ENCODE data around the gene ERBB2. TPM values are rescaled to one million over a fixed set of nuclear protein-coding genes. Genes with fewer than 3 reads are reported as not detected.

The ERBB2 gene
- total RNA-seq, 1 experiment from 2014 or later, result 4,830 TPM

- CTCF ChIA-PET, result interaction anchor here (0.6 to 161.2 kb wide), 50 partner anchors 33 to 846 kb away, joined by 3 to 42089 read pairs (median 8); partner anchors contain the start of genes CDK12, ERBB2, GRB7 and GSDMA
- BruUV-seq (replicated peaks), result no TSS peak
- intact Hi-C loops (cut with micrococcal nuclease; ENCODE audit: unreplicated experiment), result loop anchor here (1.0 to 5.0 kb wide), 5 partner anchors 16 to 129 kb away; partner anchors contain the start of genes ERBB2 and STARD3
Measured at GRCh38 chr17:39653316-39653661, 46.6 kb upstream of the ERBB2 start.

GRCh38 chr17:39653662-39654331 is 46.1 kb upstream of the ERBB2 start:
- DNase-seq, result peak; percentile 100
- Mint-ChIP-seq H3K4me3 (ENCODE audit: low read depth, unreplicated experiment) (no peak overlapping the region), H3K9me3 (ENCODE audit: low read depth, unreplicated experiment) (no peaks in the 10 kb centered on the region), H3K27ac (ENCODE audit: unreplicated experiment) (no peak overlapping the region), H3K36me3 (ENCODE audit: insufficient read depth, unreplicated experiment) (peaks cover 57% of the 10 kb centered on the region), H3K27me3 (ENCODE audit: unreplicated experiment) (no peaks in the 10 kb centered on the region), H3K4me1 (ENCODE audit: low read depth, unreplicated experiment) (peaks cover 23% of the 10 kb centered on the region)
- intact Hi-C loops (cut with micrococcal nuclease; ENCODE audit: unreplicated experiment), result loop anchor here (1.0 to 5.0 kb wide), 7 partner anchors 15 to 129 kb away; partner anchors contain the start of genes ERBB2, PNMT and STARD3
- no peak for TF ChIP-seq CTCF (IDR thresholded peaks at IDR 0.05; ENCODE audit: unreplicated experiment)
- CTCF ChIA-PET, result interaction anchor here (0.7 to 161.2 kb wide), 59 partner anchors 33 to 900 kb away, joined by 3 to 42089 read pairs (median 6); partner anchors contain the start of genes CDK12, ERBB2, GRB7 and GSDMA
- BruUV-seq (replicated peaks), result no TSS peak

More at GRCh38 chr17:39653316-39653661, 46.6 kb upstream of the ERBB2 start:
- no peak for TF ChIP-seq CTCF (IDR thresholded peaks at IDR 0.05; ENCODE audit: unreplicated experiment)
- DNase-seq, result no peak
- H3K4me1 Mint-ChIP-seq (ENCODE audit: low read depth, unreplicated experiment), result peaks cover 23% of the 10 kb centered on the region
- H3K36me3 Mint-ChIP-seq (ENCODE audit: insufficient read depth, unreplicated experiment), result peaks cover 52% of the 10 kb centered on the region
- no peak overlapping the region for H3K4me3 Mint-ChIP-seq (ENCODE audit: low read depth, unreplicated experiment)
- no peaks in the 10 kb centered on the region for H3K27me3 Mint-ChIP-seq (ENCODE audit: unreplicated experiment)
- no peak overlapping the region for H3K27ac Mint-ChIP-seq (ENCODE audit: unreplicated experiment)
- no peaks in the 10 kb centered on the region for H3K9me3 Mint-ChIP-seq (ENCODE audit: low read depth, unreplicated experiment)

GRCh38 chr17:39655105-39655504 is 44.8 kb upstream of the ERBB2 start:
- Mint-ChIP-seq H3K4me3 (ENCODE audit: low read depth, unreplicated experiment) (no peak overlapping the region), H3K27ac (ENCODE audit: unreplicated experiment) (no peak overlapping the region), H3K36me3 (ENCODE audit: insufficient read depth, unreplicated experiment) (peaks cover 70% of the 10 kb centered on the region), H3K4me1 (ENCODE audit: low read depth, unreplicated experiment) (peaks cover 23% of the 10 kb centered on the region), H3K9me3 (ENCODE audit: low read depth, unreplicated experiment) (no peaks in the 10 kb centered on the region), H3K27me3 (ENCODE audit: unreplicated experiment) (no peaks in the 10 kb centered on the region)
- no peak for DNase-seq
- TF ChIP-seq CTCF (IDR thresholded peaks at IDR 0.05; ENCODE audit: unreplicated experiment), result no peak
- TSS peak; percentile 30 for BruUV-seq (replicated peaks)
- intact Hi-C loops (cut with micrococcal nuclease; ENCODE audit: unreplicated experiment), result no loop called here
- CTCF ChIA-PET, result interaction anchor here (0.6 to 161.2 kb wide), 41 partner anchors 35 to 1186 kb away, joined by 3 to 42089 read pairs (median 7); partner anchors contain the start of genes CASC3, ERBB2, GRB7 and GSDMA

- intact Hi-C loops (cut with micrococcal nuclease; ENCODE audit: unreplicated experiment), result no loop called here
- no peak for DNase-seq
- H3K4me3 Mint-ChIP-seq (ENCODE audit: low read depth, unreplicated experiment), result no peak overlapping the region
- no peak overlapping the region for H3K27ac Mint-ChIP-seq (ENCODE audit: unreplicated experiment)
- peaks cover 89% of the 10 kb centered on the region for H3K36me3 Mint-ChIP-seq (ENCODE audit: insufficient read depth, unreplicated experiment)
- CTCF ChIA-PET, result interaction anchor here (0.5 to 161.2 kb wide), 11 partner anchors 32 to 818 kb away, joined by 3 to 42089 read pairs (median 13); partner anchors contain the start of genes ERBB2, GRB7, GSDMA and GSDMB
- H3K27me3 Mint-ChIP-seq (ENCODE audit: unreplicated experiment), result no peaks in the 10 kb centered on the region
- no TSS peak for BruUV-seq (replicated peaks)
- H3K4me1 Mint-ChIP-seq (ENCODE audit: low read depth, unreplicated experiment), result peaks cover 22% of the 10 kb centered on the region
- TF ChIP-seq CTCF (IDR thresholded peaks at IDR 0.05; ENCODE audit: unreplicated experiment), result no peak
- H3K9me3 Mint-ChIP-seq (ENCODE audit: low read depth, unreplicated experiment), result no peaks in the 10 kb centered on the region
Measured at GRCh38 chr17:39658346-39658745, 41.5 kb upstream of the ERBB2 start.

Data from Calu3 (cell line).